Fibroblast of the aortic adventitia (primary cell): ENCODE results near the gene GPD2. TPM values are rescaled to one million over a fixed set of nuclear protein-coding genes. Genes with fewer than 3 reads are reported as not detected.

Experiments used
- DNase-seq: peaks from one replicate; pipeline ENCODE4 v3.0.0-alpha.2; 2010; ENCODE audit warnings: low read depth
- H3K4me3 ChIP-seq: 2 replicates; pipeline ENCODE4 v1.5.1; 2011; ENCODE audit warnings: low read depth, mild to moderate bottlenecking, control low read depth, low read length, moderate library complexity
- total RNA-seq: library from RNA; depleted of rRNA; stranded (reverse); fragments of >200 nt; gene quantifications from 2 replicates; pipeline ENCODE4 v1.2.3, GENCODE V29; 2012; ENCODE audit warnings: low replicate concordance
- TF ChIP-seq, protein P1 (sequence below): IDR thresholded peaks from 2 replicates; pipeline ENCODE4 v1.5.1; 2011; ENCODE audit warnings: mild to moderate bottlenecking, low read length, control low read depth, inconsistent platforms; ENCODE audit not compliant: insufficient read depth

GPD2 gene
- 59.3 and 89.7 TPM in 2 replicates for total RNA-seq

DNA sequence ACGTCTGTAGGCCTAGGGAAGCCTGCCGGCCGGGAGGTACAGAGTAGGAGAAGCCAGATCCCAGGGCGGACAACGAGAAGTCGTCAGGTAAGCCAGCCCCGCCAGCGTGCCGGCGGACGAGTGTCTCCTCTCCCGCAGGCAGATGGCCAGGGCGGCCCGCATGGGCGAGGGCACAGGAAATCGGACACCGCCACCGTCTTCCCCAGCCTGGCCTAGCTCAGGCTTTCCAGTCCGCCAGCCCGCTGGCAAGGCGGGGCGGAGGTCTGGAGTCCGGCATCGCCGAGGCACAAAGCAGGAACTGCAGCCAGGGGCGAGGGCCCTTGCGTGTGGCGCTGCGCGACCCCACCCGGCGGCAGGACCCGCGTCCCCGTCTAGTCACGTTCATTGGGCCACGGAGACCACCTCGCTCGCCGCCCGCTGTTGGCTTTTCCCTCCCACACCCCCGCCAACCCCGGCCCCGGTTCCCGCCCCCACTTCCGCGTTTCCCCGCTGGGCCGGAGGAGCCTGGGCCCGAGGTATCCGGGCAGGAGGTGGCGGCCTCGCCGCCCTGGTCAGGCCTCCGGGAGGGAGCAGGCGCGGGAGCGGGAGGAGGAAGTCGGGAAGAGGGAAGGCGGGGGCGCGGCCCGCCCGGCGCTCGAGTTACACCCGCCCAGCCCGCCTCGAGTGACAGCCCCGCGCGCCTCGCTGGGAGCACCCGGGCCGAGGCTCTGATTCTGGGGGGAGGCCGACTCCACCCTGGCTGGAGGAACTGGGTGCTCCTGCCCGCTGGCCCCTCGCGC is at the start of gene GPD2:
GPD2 (plus strand) TSS at position 662 of the 779 bp plus-strand sequence. CDS start 39,727 bp downstream, outside the sequence.
- DNase-seq: peak; percentile 85
- TF ChIP-seq, protein P1, sequence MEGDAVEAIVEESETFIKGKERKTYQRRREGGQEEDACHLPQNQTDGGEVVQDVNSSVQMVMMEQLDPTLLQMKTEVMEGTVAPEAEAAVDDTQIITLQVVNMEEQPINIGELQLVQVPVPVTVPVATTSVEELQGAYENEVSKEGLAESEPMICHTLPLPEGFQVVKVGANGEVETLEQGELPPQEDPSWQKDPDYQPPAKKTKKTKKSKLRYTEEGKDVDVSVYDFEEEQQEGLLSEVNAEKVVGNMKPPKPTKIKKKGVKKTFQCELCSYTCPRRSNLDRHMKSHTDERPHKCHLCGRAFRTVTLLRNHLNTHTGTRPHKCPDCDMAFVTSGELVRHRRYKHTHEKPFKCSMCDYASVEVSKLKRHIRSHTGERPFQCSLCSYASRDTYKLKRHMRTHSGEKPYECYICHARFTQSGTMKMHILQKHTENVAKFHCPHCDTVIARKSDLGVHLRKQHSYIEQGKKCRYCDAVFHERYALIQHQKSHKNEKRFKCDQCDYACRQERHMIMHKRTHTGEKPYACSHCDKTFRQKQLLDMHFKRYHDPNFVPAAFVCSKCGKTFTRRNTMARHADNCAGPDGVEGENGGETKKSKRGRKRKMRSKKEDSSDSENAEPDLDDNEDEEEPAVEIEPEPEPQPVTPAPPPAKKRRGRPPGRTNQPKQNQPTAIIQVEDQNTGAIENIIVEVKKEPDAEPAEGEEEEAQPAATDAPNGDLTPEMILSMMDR: no peak
- H3K4me3 ChIP-seq: peak within 1 kb of the TSS; percentile 76

DNA sequence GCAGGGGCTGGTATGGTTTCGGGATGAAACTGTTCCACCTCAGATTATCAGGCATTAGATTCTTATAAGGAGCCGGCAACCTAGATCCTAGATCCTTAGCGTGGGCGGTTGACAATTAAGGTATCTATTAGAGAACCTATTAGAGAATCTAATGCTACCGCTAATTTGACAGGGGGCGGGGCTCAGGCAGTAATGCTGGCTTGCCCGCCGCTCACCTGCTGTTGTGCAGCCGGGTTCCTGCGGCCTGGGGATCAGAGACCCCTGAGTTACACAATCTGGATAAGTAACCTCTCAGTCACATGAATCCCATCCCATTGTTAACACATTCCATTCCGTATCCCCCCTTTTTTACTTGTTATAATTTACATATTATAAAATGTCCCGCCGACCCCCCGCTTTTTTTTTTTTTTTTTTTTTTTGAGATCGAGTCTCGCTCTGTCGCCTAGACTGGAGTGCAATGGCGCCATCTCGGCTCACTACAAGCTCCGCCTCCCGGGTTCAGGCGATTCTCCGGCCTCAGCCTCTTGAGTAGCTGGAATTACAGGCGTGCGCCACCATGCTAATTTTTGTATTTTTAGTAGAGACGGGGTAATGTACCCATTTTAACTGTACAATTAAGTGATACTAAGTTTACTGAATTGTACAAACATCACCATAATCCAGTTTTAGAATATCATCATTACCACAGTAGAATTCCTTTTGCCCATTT is 42.0 kb upstream of the GPD2 start:
- TF ChIP-seq, protein P1: no peak
- no peak overlapping the region for H3K4me3 ChIP-seq
- no peak for DNase-seq

DNA sequence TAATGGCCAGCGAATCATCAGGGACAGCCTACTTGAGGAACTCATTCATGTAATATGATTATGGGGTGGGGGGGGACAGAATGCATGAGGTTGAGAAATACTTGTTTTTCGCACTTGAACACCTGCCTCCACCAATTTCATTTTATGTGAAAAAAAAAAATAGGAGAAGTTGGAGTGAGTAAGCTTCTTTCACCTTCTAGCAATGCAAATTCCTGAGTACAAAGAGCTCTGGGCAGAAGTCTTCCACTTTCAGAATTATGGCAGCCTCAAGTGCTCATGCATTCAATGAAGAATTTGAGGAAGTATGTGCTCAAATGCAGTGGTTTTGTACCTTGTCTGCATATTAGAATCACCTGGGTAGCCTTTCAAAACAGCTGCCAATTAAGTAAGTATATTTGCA is 40.1 kb upstream of the GPD2 start:
- DNase-seq: no peak
- TF ChIP-seq, protein P1: no peak
- H3K4me3 ChIP-seq: no peak overlapping the region

DNA sequence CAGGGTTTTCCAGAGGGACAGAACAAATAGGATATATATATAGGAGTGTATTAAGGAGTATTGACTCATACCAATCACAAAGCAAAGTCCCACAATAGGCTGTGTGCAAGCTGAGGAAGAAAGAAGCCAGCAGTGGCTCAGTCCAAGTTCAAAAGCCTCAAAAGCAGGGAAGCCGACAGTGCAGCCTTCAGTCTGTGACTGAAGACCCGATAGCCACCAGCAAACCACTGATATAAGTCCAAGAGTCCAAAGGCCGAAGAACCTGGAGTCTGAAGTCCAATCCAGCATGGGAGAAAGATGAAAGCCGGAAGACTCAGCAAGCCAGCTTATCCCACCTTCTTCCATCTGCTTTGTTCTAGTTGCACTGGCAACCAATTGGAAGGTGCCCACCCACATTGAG is 39.0 kb upstream of the GPD2 start:
- no peak for DNase-seq
- no peak overlapping the region for H3K4me3 ChIP-seq
- TF ChIP-seq, protein P1: no peak

DNA sequence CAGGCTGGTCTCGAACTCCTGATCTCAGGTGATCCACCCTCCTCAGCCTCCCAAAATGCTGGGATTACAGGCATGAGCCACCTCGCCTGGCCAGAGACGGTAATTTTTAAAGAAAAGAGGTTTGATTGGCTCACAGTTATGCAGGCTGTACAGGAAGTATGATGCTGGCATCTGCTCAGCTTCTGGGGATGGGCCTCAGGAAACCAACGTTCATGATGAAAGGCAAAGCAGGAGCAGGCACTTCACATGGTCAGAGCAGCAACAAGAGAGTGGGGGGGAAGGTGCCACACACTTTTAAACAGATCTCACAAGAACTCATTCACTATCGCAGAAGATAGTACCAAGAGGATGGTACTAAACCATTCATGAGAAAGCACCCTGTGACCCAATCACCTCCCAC is 38.0 kb upstream of the GPD2 start:
- H3K4me3 ChIP-seq: no peak overlapping the region
- TF ChIP-seq, protein P1: no peak
- no peak for DNase-seq

DNA sequence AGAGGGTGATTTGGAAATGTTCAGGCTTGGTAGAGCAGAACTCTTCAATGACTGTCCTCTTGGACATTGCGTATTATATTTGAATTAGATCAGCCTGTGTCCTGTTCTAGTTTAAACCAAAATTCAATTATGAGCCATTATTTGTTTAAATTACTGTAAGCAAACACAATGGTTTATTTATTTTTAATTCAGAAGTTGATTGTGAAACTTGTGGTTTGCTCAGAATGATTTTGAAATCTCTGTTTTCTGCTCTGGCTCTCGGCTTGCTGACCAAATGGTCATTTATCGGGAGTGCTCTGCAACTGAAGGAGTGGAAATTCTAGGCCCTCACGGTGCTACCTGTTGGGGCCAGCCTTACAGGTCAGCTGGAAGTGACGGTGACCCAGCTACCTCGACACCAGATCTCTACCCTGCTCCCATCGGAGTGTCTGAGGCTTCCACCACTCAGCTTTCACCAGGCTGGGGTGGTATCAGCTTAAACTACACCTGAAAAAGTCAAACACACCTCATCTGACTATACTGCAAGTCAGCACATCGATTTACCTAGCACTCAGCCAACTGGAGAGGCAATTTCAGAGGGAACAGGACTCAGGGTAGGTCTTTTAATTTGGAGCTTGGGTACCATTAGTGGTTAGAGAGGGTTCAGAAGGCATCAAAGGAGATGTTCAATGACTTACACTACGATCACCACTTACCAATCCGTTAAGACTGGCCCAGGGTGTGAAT is 36.8 kb upstream of the GPD2 start:
- TF ChIP-seq, protein P1: no peak
- DNase-seq: peak; percentile 29
- H3K4me3 ChIP-seq: peak overlapping the region; percentile 73
